HL-60 (cell line): ENCODE data around the gene CDH23.

ENCODE experiments used
- CTCF ChIP-seq: IDR thresholded peaks from one replicate; pipeline ENCODE4 v1.5.1; 2011; ENCODE audit warnings: low read length, control low read depth, inconsistent platforms; ENCODE audit not compliant: insufficient read depth
- GABPA ChIP-seq: IDR thresholded peaks from 2 replicates; pipeline ENCODE4 v1.6.1; 2012; ENCODE audit warnings: low read depth
- POLR2AphosphoS5 ChIP-seq: IDR thresholded peaks from 2 replicates; pipeline ENCODE4 v1.6.1; 2012; ENCODE audit warnings: low read depth

- TF ChIP-seq GABPA (no peak), CTCF (no peak), POLR2AphosphoS5 (no peak)
Measured at GRCh38 chr10:71805776-71806703, 409.3 kb downstream of the CDH23 start.
